Daoy (cell line): Measurements from ENCODE around the gene ZBP1. TPM values are rescaled to one million over a fixed set of nuclear protein-coding genes. Genes with fewer than 3 reads are reported as not detected.

Source experiments
- DNase-seq: peaks from one replicate; pipeline ENCODE4 v3.0.0-alpha.2; 2015; ENCODE audit warnings: low read depth
- total RNA-seq: library from RNA; depleted of rRNA; stranded (reverse); fragments of >200 nt; shearing (Covaris generic); gene quantifications from 2 replicates; pipeline ENCODE4 v1.2.3, GENCODE V29; 2014

The ZBP1 gene
- total RNA-seq, 1 experiment from 2014 or later = 0.11 TPM

GRCh38 chr20:57618091-57618763, 2.0 kb downstream of the ZBP1 start:
- DNase-seq = peak; percentile 56

GRCh38 chr20:57617079-57617795, 3.0 kb downstream of the ZBP1 start:
- no peak for DNase-seq

- DNase-seq = no peak
These were observed 3.9 kb downstream of the ZBP1 start for GRCh38 chr20:57616143-57616951.

GRCh38 chr20:57615445-57615811, 4.8 kb downstream of the ZBP1 start:
- no peak for DNase-seq

- DNase-seq = no peak
These were observed 5.5 kb downstream of the ZBP1 start for GRCh38 chr20:57614490-57615444.

- no peak for DNase-seq
These were observed 6.7 kb downstream of the ZBP1 start for GRCh38 chr20:57613481-57613921.

GRCh38 chr20:57612916-57613315, 7.3 kb downstream of the ZBP1 start:
- DNase-seq = no peak

GRCh38 chr20:57612436-57612835, 7.8 kb downstream of the ZBP1 start:
- no peak for DNase-seq

- DNase-seq = no peak
These were observed 8.5 kb downstream of the ZBP1 start for GRCh38 chr20:57611586-57612311.

GRCh38 chr20:57610261-57610952, 9.8 kb downstream of the ZBP1 start:
- DNase-seq = no peak

- DNase-seq = no peak
These were observed 10.4 kb downstream of the ZBP1 start for GRCh38 chr20:57609842-57610167.

GRCh38 chr20:57609086-57609841, 11.0 kb downstream of the ZBP1 start:
- no peak for DNase-seq

- no peak for DNase-seq
These were observed 11.7 kb downstream of the ZBP1 start for GRCh38 chr20:57608516-57608915.

GRCh38 chr20:57605878-57606277, 14.3 kb downstream of the ZBP1 start:
- DNase-seq = no peak

- DNase-seq = no peak
These were observed 15.2 kb downstream of the ZBP1 start for GRCh38 chr20:57605045-57605444.

GRCh38 chr20:57603120-57603519, 17.1 kb downstream of the ZBP1 start:
- DNase-seq = no peak

- DNase-seq = no peak
These were observed 18.5 kb downstream of the ZBP1 start for GRCh38 chr20:57601737-57602136.

- peak; percentile 33 for DNase-seq
These were observed 19.0 kb downstream of the ZBP1 start for GRCh38 chr20:57601211-57601570.

- DNase-seq = peak; percentile 51
These were observed 19.7 kb downstream of the ZBP1 start for GRCh38 chr20:57600320-57601210.
